PC-3 (cell line): ENCODE measurements around the gene MTA3. TPM values are rescaled to one million over a fixed set of nuclear protein-coding genes. Genes with fewer than 3 reads are reported as not detected.

Experiments
- ATAC-seq: fragments of 200-7000 bp; cut with Tn5 transposase; 2 replicates; pipeline ENCODE4 v1.9.1; 2020; ENCODE audit warnings: mild to moderate bottlenecking, moderate library complexity
- BruUV-seq: library from RNA; stranded (reverse); fragments of 400-500 nt; replicated peaks from 2 replicates; lab custom pipeline; 2021; lab: Mats Ljungman, UMichigan
- CTCF ChIA-PET: fragments of 300-600 bp; sonication (Branson Sonifier 250); formaldehyde crosslinking; loops from one replicate; lab custom pipeline; 2022; ENCODE audit warnings: antibody characterized with exemption; lab: Charles Lee
- POLR2A ChIA-PET: fragments of 300-600 bp; sonication (Branson Sonifier 250); formaldehyde crosslinking; loops from one replicate; lab custom pipeline; 2022; ENCODE audit warnings: antibody characterized with exemption; ENCODE audit not compliant: unreplicated experiment; lab: Charles Lee
- DNase-seq: peaks from one replicate; pipeline ENCODE4 v3.0.0-alpha.2; 2015
- H2AFZ ChIP-seq: fragments of 300-600 bp; sonication (generic); 2 replicates; pipeline ENCODE4 v1.6.0; 2016; ENCODE audit warnings: antibody characterized with exemption, low read length
- H3F3A ChIP-seq: fragments of 300-600 bp; sonication (generic); one replicate; pipeline ENCODE4 v1.6.0; 2017; ENCODE audit warnings: antibody characterized with exemption, low read length, control low read depth, mild to moderate bottlenecking; ENCODE audit not compliant: unreplicated experiment
- H3K27ac ChIP-seq: fragments of 300-600 bp; sonication (generic); 2 replicates; pipeline ENCODE4 v1.5.1; 2016; ENCODE audit warnings: mild to moderate bottlenecking, low read length
- H3K27me3 ChIP-seq: fragments of 300-600 bp; sonication (generic); 2 replicates; pipeline ENCODE4 v1.6.1; 2016; ENCODE audit warnings: low read length, mixed read lengths
- H3K36me3 ChIP-seq: fragments of 300-600 bp; sonication (generic); 2 replicates; pipeline ENCODE4 v1.6.1; 2016; ENCODE audit warnings: low read depth, mixed run types, low read length, mixed read lengths
- H3K4me1 ChIP-seq: fragments of 300-600 bp; sonication (generic); 2 replicates; pipeline ENCODE4 v1.5.1; 2016; ENCODE audit warnings: low read length; ENCODE audit not compliant: insufficient read depth
- H3K4me2 ChIP-seq: fragments of 300-600 bp; sonication (generic); 2 replicates; pipeline ENCODE4 v1.6.0; 2016; ENCODE audit warnings: low read length
- H3K4me3 ChIP-seq: fragments of 300-600 bp; sonication (generic); 2 replicates; pipeline ENCODE4 v1.5.1; 2016; ENCODE audit warnings: mild to moderate bottlenecking, low read length, mixed read lengths
- H3K79me2 ChIP-seq: fragments of 300-600 bp; sonication (generic); 2 replicates; pipeline ENCODE4 v1.6.1; 2017; ENCODE audit warnings: low read length, mixed read lengths
- H3K9ac ChIP-seq: fragments of 300-600 bp; sonication (generic); 2 replicates; pipeline ENCODE4 v1.6.0; 2016; ENCODE audit warnings: mild to moderate bottlenecking, low read length
- H3K9me2 ChIP-seq: fragments of 300-600 bp; sonication (generic); replicated peaks from 2 replicates; pipeline ENCODE4 v1.6.1; 2016; ENCODE audit warnings: mixed run types, low read length, mixed read lengths
- H3K9me3 ChIP-seq: fragments of 300-600 bp; sonication (generic); 2 replicates; pipeline ENCODE4 v1.6.1; 2016; ENCODE audit warnings: low read length, mixed read lengths
- H4K20me1 ChIP-seq: fragments of 300-600 bp; sonication (generic); 2 replicates; pipeline ENCODE4 v1.6.1; 2016; ENCODE audit warnings: low read length, mixed read lengths
- EZH2 ChIP-seq: fragments of 300-600 bp; sonication (generic); IDR thresholded peaks from one replicate; pipeline ENCODE4 v1.6.1; 2017; ENCODE audit warnings: antibody characterized with exemption, mild to moderate bottlenecking, low read length; ENCODE audit not compliant: unreplicated experiment
- EZH2phosphoT487 ChIP-seq: fragments of 300-600 bp; sonication (generic); IDR thresholded peaks from 2 replicates; pipeline ENCODE4 v1.6.1; 2018; ENCODE audit warnings: mild to moderate bottlenecking, antibody characterized with exemption, low read length, borderline replicate concordance
- intact Hi-C: fragments of 100-400 bp; cut with micrococcal nuclease; formaldehyde crosslinking; loops from 2 replicates; pipeline ENCODE4 v1.9.0; 2023
- total RNA-seq: library from RNA; depleted of rRNA; stranded (reverse); fragments of >200 nt; gene quantifications from 2 replicates; pipeline ENCODE4 v1.2.3, GENCODE V29; 2014
- TF ChIP-seq, protein P1 (sequence below): fragments of 300-600 bp; sonication (generic); conservative IDR thresholded peaks from 2 replicates; pipeline ENCODE4 v1.5.1; 2017; ENCODE audit warnings: antibody characterized with exemption, low read depth, mild to moderate bottlenecking, low read length

MTA3 gene
- total RNA-seq, 1 experiment from 2014 or later = 27.3 TPM

- Histone ChIP-seq H3K9me3 (no peaks in the 10 kb centered on the region), H3K9ac (no peak overlapping the region), H4K20me1 (no peaks in the 10 kb centered on the region), H3K27me3 (no peaks in the 10 kb centered on the region), H3F3A (no peaks in the 10 kb centered on the region), H3K27ac (no peak overlapping the region), H3K4me2 (no peak overlapping the region), H3K4me3 (no peak overlapping the region), H3K4me1 (no peaks in the 10 kb centered on the region), H3K9me2 (no peaks in the 10 kb centered on the region), H2AFZ (no peak overlapping the region), H3K36me3 (no peaks in the 10 kb centered on the region), H3K79me2 (no peaks in the 10 kb centered on the region)
- no TSS peak for BruUV-seq
- DNase-seq = no peak
- CTCF ChIA-PET = no interaction called here
- intact Hi-C loops = no loop called here
- no peak for ATAC-seq
- POLR2A ChIA-PET = no interaction called here
- TF ChIP-seq, protein P1, sequence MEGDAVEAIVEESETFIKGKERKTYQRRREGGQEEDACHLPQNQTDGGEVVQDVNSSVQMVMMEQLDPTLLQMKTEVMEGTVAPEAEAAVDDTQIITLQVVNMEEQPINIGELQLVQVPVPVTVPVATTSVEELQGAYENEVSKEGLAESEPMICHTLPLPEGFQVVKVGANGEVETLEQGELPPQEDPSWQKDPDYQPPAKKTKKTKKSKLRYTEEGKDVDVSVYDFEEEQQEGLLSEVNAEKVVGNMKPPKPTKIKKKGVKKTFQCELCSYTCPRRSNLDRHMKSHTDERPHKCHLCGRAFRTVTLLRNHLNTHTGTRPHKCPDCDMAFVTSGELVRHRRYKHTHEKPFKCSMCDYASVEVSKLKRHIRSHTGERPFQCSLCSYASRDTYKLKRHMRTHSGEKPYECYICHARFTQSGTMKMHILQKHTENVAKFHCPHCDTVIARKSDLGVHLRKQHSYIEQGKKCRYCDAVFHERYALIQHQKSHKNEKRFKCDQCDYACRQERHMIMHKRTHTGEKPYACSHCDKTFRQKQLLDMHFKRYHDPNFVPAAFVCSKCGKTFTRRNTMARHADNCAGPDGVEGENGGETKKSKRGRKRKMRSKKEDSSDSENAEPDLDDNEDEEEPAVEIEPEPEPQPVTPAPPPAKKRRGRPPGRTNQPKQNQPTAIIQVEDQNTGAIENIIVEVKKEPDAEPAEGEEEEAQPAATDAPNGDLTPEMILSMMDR = no peak
These were observed 30.9 kb upstream of the MTA3 start for GRCh38 chr2:42537493-42537892.

GRCh38 chr2:42542871-42543270 lies 25.6 kb upstream of the MTA3 start:
- Histone ChIP-seq H3K27ac (no peak overlapping the region), H3K9ac (no peak overlapping the region), H3K4me1 (no peaks in the 10 kb centered on the region), H3K79me2 (no peaks in the 10 kb centered on the region), H3K27me3 (no peaks in the 10 kb centered on the region), H3K4me2 (no peak overlapping the region), H3K4me3 (no peak overlapping the region), H2AFZ (no peak overlapping the region), H3K9me2 (no peaks in the 10 kb centered on the region), H3K36me3 (no peaks in the 10 kb centered on the region), H3K9me3 (no peaks in the 10 kb centered on the region), H4K20me1 (no peaks in the 10 kb centered on the region), H3F3A (no peaks in the 10 kb centered on the region)
- no TSS peak for BruUV-seq
- DNase-seq (no peak), ATAC-seq (no peak)
- intact Hi-C loops = no loop called here
- POLR2A ChIA-PET = no interaction called here
- TF ChIP-seq, protein P1 = no peak
- no peak for TF ChIP-seq EZH2
- no peak for TF ChIP-seq EZH2phosphoT487
- CTCF ChIA-PET = no interaction called here

- H3K36me3 ChIP-seq = no peaks in the 10 kb centered on the region
These were observed 23.3 kb upstream of the MTA3 start for GRCh38 chr2:42545023-42545721.

More at GRCh38 chr2:42545023-42545721, 23.3 kb upstream of the MTA3 start:
- H3K79me2 ChIP-seq = no peaks in the 10 kb centered on the region
- no peak overlapping the region for H3K4me3 ChIP-seq
- intact Hi-C loops = no loop called here
- TF ChIP-seq, protein P1 = no peak
- TF ChIP-seq EZH2phosphoT487 (no peak), EZH2 (no peak)
- no peak for DNase-seq
- H3K27me3 ChIP-seq = no peaks in the 10 kb centered on the region
- no peaks in the 10 kb centered on the region for H3K9me2 ChIP-seq
- no peak overlapping the region for H3K4me2 ChIP-seq
- no peak for ATAC-seq
- ChIA-PET CTCF (no interaction called here), POLR2A (interaction anchor here (0.6 kb wide), 1 partner anchor 99 kb away, joined by 5 read pairs; no protein-coding TSS in a partner anchor)
- H3F3A ChIP-seq = no peaks in the 10 kb centered on the region
- H3K9ac ChIP-seq = no peak overlapping the region
- no peaks in the 10 kb centered on the region for H3K9me3 ChIP-seq
- no peak overlapping the region for H3K27ac ChIP-seq
- H3K4me1 ChIP-seq = no peaks in the 10 kb centered on the region
- H2AFZ ChIP-seq = no peak overlapping the region
- BruUV-seq = no TSS peak
- no peaks in the 10 kb centered on the region for H4K20me1 ChIP-seq
